ENCODE data around the gene BEGAIN. TPM values are rescaled to one million over a fixed set of nuclear protein-coding genes. Genes with fewer than 3 reads are reported as not detected.

BEGAIN gene
- total and polyA plus RNA-seq, 2 donors (not counting 3 experiments of a cell fraction or from before 2014, with no cell fraction given) = 0.49 TPM; not detected in 1

DNA sequence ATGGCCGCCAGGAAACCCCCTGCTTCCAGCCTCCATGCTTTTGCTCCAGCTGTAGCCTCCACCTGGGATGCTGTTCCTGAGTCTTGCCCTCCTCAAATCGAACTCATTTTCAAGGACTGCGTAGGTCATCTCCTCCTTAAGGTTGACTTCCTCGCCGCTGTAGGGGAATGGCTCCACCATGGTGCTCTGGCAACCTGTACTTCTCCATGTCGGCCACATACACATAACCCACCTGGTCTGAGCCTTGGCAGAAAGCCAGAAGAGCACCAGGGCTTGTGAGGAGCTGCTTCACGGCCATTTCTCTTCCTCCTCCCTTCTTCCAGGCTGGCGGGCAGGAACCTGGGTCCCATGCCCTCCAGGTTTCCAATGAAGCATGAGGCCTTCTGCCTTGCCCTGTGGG lies 36.7 kb upstream of the BEGAIN start:
- no peak overlapping the region for H3K4me3 ChIP-seq (replicated peaks in 1 of 3; ENCODE audit: insufficient read depth in 1 of 3, low read depth in 1 of 3, low read length in 3 of 3)
- H3K9me3 ChIP-seq (replicated peaks; ENCODE audit: control insufficient read depth, insufficient read depth, low read length) = no peaks in the 10 kb centered on the region
- intact Hi-C loops (cut with micrococcal nuclease) (no loop called here), dilution Hi-C loops (cut with MboI; ENCODE audit: extremely low pct_ligation_motif_present, low sequenced_read_pairs) (no loop called here)
- no peak for TF ChIP-seq JUN (IDR thresholded peaks at IDR 0.05; ENCODE audit: borderline replicate concordance, insufficient read depth, insufficient read length, low read depth)
- TF ChIP-seq, protein P1, sequence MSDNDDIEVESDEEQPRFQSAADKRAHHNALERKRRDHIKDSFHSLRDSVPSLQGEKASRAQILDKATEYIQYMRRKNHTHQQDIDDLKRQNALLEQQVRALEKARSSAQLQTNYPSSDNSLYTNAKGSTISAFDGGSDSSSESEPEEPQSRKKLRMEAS (IDR thresholded peaks at IDR 0.05; ENCODE audit: insufficient read depth, insufficient read length) = no peak
- H3K27ac ChIP-seq (ENCODE audit: insufficient read depth, low read depth, low read length) = no peak overlapping the region
- no peaks in the 10 kb centered on the region for H3K9me1 ChIP-seq (replicated peaks; ENCODE audit: control insufficient read depth, extremely low read depth, insufficient read depth, low read length)
- DNase-seq (ENCODE audit: low read depth, low spot score) = no peak
- no peaks in the 10 kb centered on the region for H3K36me3 ChIP-seq (ENCODE audit: control insufficient read depth in 2 of 2, extremely low read depth in 1 of 2, insufficient read depth in 2 of 2, low read length in 2 of 2)
- CTCF ChIA-PET = no interaction called here
- no peak overlapping the region for H2AFZ ChIP-seq (ENCODE audit: low read depth, low read length)
- H3K4me2 ChIP-seq (ENCODE audit: insufficient read depth, low read length) = no peak overlapping the region
- H4K20me1 ChIP-seq (replicated peaks; ENCODE audit: control insufficient read depth, extremely low read depth, insufficient read depth, low read length) = no peaks in the 10 kb centered on the region
- POLR2A ChIA-PET = no interaction called here
- no peak overlapping the region for H3K9ac ChIP-seq (replicated peaks; ENCODE audit: extremely low read depth, insufficient read depth, low read length)
- H3K79me2 ChIP-seq (ENCODE audit: control insufficient read depth, insufficient read depth, low read length) = no peaks in the 10 kb centered on the region
- no peak for FAIRE-seq
- no peaks in the 10 kb centered on the region for H3K4me1 ChIP-seq (ENCODE audit: control insufficient read depth, extremely low read depth, insufficient read depth, low read length)
- peaks cover 5 to 7% of the 10 kb centered on the region in 2 experiments for H3K27me3 ChIP-seq (ENCODE audit: control insufficient read depth in 2 of 2, insufficient read depth in 2 of 2, low read length in 2 of 2)
- no TSS peak for BruUV-seq (replicated peaks)

DNA sequence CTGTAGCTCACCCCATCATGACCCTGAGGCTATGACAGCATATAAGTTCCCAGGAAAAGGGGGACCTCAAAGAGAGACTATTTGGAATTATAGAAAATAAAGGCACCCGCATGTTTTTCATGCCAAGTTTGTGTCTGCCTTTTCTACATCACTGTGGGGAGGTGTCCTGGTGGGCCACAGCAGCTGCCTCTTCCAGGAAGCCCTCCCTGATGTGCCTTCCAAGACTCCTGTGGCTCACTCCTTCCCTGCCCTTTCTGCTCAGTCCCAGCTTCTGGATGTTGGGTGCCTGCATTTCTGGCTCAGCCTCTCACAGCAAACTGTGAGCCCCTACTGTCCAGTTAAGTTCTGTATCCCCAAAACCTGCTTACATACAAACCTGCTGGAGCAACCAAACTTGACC lies 36.3 kb upstream of the BEGAIN start:
- Histone ChIP-seq H4K20me1 (replicated peaks; ENCODE audit: control insufficient read depth, extremely low read depth, insufficient read depth, low read length) (no peaks in the 10 kb centered on the region), H3K4me2 (ENCODE audit: insufficient read depth, low read length) (no peak overlapping the region), H3K9me1 (replicated peaks; ENCODE audit: control insufficient read depth, extremely low read depth, insufficient read depth, low read length) (no peaks in the 10 kb centered on the region), H3K79me2 (ENCODE audit: control insufficient read depth, insufficient read depth, low read length) (no peaks in the 10 kb centered on the region), H3K4me3 (replicated peaks in 1 of 3; ENCODE audit: insufficient read depth in 1 of 3, low read depth in 1 of 3, low read length in 3 of 3) (no peak overlapping the region), H3K9me3 (replicated peaks; ENCODE audit: control insufficient read depth, insufficient read depth, low read length) (no peaks in the 10 kb centered on the region), H2AFZ (ENCODE audit: low read depth, low read length) (no peak overlapping the region), H3K27me3 (ENCODE audit: control insufficient read depth in 2 of 2, insufficient read depth in 2 of 2, low read length in 2 of 2) (peaks cover 9% of the 10 kb centered on the region in 2 experiments), H3K4me1 (ENCODE audit: control insufficient read depth, extremely low read depth, insufficient read depth, low read length) (no peaks in the 10 kb centered on the region), H3K27ac (ENCODE audit: insufficient read depth, low read depth, low read length) (no peak overlapping the region), H3K9ac (replicated peaks; ENCODE audit: extremely low read depth, insufficient read depth, low read length) (no peak overlapping the region), H3K36me3 (ENCODE audit: control insufficient read depth in 2 of 2, extremely low read depth in 1 of 2, insufficient read depth in 2 of 2, low read length in 2 of 2) (no peaks in the 10 kb centered on the region)
- CTCF ChIA-PET = no interaction called here
- FAIRE-seq (no peak), DNase-seq (ENCODE audit: low read depth, low spot score) (no peak)
- intact Hi-C loops (cut with micrococcal nuclease) (no loop called here), dilution Hi-C loops (cut with MboI; ENCODE audit: extremely low pct_ligation_motif_present, low sequenced_read_pairs) (no loop called here)
- POLR2A ChIA-PET = no interaction called here
- TF ChIP-seq, protein P2, sequence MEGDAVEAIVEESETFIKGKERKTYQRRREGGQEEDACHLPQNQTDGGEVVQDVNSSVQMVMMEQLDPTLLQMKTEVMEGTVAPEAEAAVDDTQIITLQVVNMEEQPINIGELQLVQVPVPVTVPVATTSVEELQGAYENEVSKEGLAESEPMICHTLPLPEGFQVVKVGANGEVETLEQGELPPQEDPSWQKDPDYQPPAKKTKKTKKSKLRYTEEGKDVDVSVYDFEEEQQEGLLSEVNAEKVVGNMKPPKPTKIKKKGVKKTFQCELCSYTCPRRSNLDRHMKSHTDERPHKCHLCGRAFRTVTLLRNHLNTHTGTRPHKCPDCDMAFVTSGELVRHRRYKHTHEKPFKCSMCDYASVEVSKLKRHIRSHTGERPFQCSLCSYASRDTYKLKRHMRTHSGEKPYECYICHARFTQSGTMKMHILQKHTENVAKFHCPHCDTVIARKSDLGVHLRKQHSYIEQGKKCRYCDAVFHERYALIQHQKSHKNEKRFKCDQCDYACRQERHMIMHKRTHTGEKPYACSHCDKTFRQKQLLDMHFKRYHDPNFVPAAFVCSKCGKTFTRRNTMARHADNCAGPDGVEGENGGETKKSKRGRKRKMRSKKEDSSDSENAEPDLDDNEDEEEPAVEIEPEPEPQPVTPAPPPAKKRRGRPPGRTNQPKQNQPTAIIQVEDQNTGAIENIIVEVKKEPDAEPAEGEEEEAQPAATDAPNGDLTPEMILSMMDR (IDR thresholded peaks at IDR 0.05; ENCODE audit: extremely low read depth in 1 of 2, insufficient read depth in 1 of 2, low read depth in 1 of 2, low read length in 2 of 2) = no peak
- TF ChIP-seq POLR2A (IDR thresholded peaks at IDR 0.05; ENCODE audit: low read depth, low read length) = no peak
- TF ChIP-seq JUN (IDR thresholded peaks at IDR 0.05; ENCODE audit: borderline replicate concordance, insufficient read depth, insufficient read length, low read depth) = no peak
- TF ChIP-seq EZH2 (IDR thresholded peaks at IDR 0.05; ENCODE audit: borderline replicate concordance, low read depth, low read length, severe bottlenecking) = no peak
- no peak for TF ChIP-seq GATA2 (IDR thresholded peaks at IDR 0.05; ENCODE audit: insufficient read depth, insufficient read length, low read depth, low read length)
- TF ChIP-seq, protein P1 (IDR thresholded peaks at IDR 0.05; ENCODE audit: insufficient read depth, insufficient read length) = no peak
- TF ChIP-seq POLR2AphosphoS5 (IDR thresholded peaks at IDR 0.05; ENCODE audit: insufficient read depth, low read depth, low read length) = no peak
- no peak for TF ChIP-seq MYC (IDR thresholded peaks at IDR 0.05; ENCODE audit: low read depth, low read length)
- TF ChIP-seq FOS (IDR thresholded peaks at IDR 0.05; ENCODE audit: borderline replicate concordance, insufficient read depth, low read length) = no peak
- BruUV-seq (replicated peaks) = no TSS peak
